SW 1271 (cell line): ENCODE results near the gene SLC22A4.

ENCODE experiments used
- DNase-seq, 2 experiments: peaks; one replicate each; lab custom pipeline; 2025; lab: John Stamatoyannopoulos, UW

Gene SLC22A4

GRCh38 chr5:132299917-132300316 lies 5.7 kb downstream of the SLC22A4 start:
- no peak for DNase-seq

GRCh38 chr5:132300577-132301343 lies 6.6 kb downstream of the SLC22A4 start:
- no peak for DNase-seq

GRCh38 chr5:132301344-132302271 lies 7.4 kb downstream of the SLC22A4 start:
- DNase-seq = no peak

GRCh38 chr5:132302413-132302812 lies 8.2 kb downstream of the SLC22A4 start:
- DNase-seq = no peak

- no peak for DNase-seq
These were observed 9.4 kb downstream of the SLC22A4 start for GRCh38 chr5:132303589-132303988.

GRCh38 chr5:132305420-132305819 lies 11.2 kb downstream of the SLC22A4 start:
- no peak for DNase-seq

- no peak for DNase-seq
These were observed 14.5 kb downstream of the SLC22A4 start for GRCh38 chr5:132308701-132309100.

GRCh38 chr5:132309679-132310078 lies 15.5 kb downstream of the SLC22A4 start:
- DNase-seq = no peak

- DNase-seq = no peak
These were observed 16.1 kb downstream of the SLC22A4 start for GRCh38 chr5:132310141-132310834.

- no peak for DNase-seq
These were observed 19.2 kb downstream of the SLC22A4 start for GRCh38 chr5:132313366-132313765.

GRCh38 chr5:132313961-132314432 lies 19.8 kb downstream of the SLC22A4 start:
- DNase-seq = no peak

GRCh38 chr5:132315529-132316067 lies 21.4 kb downstream of the SLC22A4 start:
- DNase-seq = no peak

GRCh38 chr5:132319975-132320374 lies 25.8 kb downstream of the SLC22A4 start:
- no peak for DNase-seq

GRCh38 chr5:132321109-132321721 lies 27.0 kb downstream of the SLC22A4 start:
- no peak for DNase-seq

- no peak for DNase-seq
These were observed 28.1 kb downstream of the SLC22A4 start for GRCh38 chr5:132322266-132322665.

- DNase-seq = no peak
These were observed 29.0 kb downstream of the SLC22A4 start for GRCh38 chr5:132323202-132323601.

GRCh38 chr5:132325691-132326090 lies 31.5 kb downstream of the SLC22A4 start:
- no peak for DNase-seq

- no peak for DNase-seq
These were observed 33.2 kb downstream of the SLC22A4 start for GRCh38 chr5:132327252-132327955.

GRCh38 chr5:132334812-132335211 lies 40.6 kb downstream of the SLC22A4 start:
- no peak for DNase-seq

- DNase-seq = no peak
These were observed 41.2 kb downstream of the SLC22A4 start for GRCh38 chr5:132335402-132335801.

GRCh38 chr5:132339502-132339901 lies 45.3 kb downstream of the SLC22A4 start:
- DNase-seq = no peak
